ENCODE results near the gene TMCC3. TPM values are rescaled to one million over a fixed set of nuclear protein-coding genes. Genes with fewer than 3 reads are reported as not detected.

The TMCC3 gene
- total RNA-seq, 1 experiment from 2014 or later, result 1.9 TPM

DNA sequence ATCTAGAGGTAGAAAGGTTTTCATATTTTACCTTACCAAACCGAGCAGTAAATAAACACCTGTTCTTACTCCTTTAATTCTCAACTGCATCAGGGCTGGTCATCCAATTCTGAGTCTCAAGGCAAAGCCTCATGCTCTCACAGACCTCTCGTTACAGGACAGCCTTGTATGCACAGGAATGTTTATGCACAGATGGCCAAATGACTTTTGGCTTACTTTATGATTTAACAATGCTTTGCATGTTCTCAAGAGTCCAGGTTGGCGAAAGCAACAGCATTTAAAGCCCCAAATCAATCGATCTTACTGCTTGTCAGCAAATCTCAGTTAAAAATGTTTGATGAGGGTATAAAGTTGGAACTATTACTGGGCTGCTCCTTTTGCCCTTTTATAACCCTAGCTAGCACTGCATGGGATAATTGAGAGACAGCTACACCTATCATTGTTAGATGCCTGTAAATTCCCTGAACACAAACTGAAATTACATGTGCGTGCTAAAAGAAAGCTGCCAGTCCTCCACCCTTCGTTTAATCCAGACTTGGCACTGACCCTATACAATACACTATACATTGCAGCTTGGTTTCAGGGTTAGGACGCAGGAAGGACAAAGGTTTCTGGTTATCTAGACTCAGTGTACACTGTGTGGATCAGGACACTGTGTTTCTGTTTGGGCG lies 63.6 kb downstream of the TMCC3 start:
- intact Hi-C loops (cut with micrococcal nuclease), result no loop called here
- peaks cover 1% of the 10 kb centered on the region for H3K36me3 Mint-ChIP-seq (ENCODE audit: insufficient read depth, unreplicated experiment)
- H3K27me3 Mint-ChIP-seq (ENCODE audit: insufficient read depth, unreplicated experiment), result no peaks in the 10 kb centered on the region
- no TSS peak for BruUV-seq (replicated peaks)
- H3K27ac Mint-ChIP-seq (ENCODE audit: low read depth, unreplicated experiment), result no peak overlapping the region
- ChIA-PET POLR2A (no interaction called here), CTCF (interaction anchor here (0.6 to 1.0 kb wide), 3 partner anchors 9 to 381 kb away, joined by 3 to 4 read pairs (median 3); no protein-coding TSS in a partner anchor)
- peaks cover 6% of the 10 kb centered on the region for H3K4me1 Mint-ChIP-seq (ENCODE audit: insufficient read depth, unreplicated experiment)
- no peaks in the 10 kb centered on the region for H3K9me3 Mint-ChIP-seq (ENCODE audit: unreplicated experiment)
- TF ChIP-seq, protein P1, sequence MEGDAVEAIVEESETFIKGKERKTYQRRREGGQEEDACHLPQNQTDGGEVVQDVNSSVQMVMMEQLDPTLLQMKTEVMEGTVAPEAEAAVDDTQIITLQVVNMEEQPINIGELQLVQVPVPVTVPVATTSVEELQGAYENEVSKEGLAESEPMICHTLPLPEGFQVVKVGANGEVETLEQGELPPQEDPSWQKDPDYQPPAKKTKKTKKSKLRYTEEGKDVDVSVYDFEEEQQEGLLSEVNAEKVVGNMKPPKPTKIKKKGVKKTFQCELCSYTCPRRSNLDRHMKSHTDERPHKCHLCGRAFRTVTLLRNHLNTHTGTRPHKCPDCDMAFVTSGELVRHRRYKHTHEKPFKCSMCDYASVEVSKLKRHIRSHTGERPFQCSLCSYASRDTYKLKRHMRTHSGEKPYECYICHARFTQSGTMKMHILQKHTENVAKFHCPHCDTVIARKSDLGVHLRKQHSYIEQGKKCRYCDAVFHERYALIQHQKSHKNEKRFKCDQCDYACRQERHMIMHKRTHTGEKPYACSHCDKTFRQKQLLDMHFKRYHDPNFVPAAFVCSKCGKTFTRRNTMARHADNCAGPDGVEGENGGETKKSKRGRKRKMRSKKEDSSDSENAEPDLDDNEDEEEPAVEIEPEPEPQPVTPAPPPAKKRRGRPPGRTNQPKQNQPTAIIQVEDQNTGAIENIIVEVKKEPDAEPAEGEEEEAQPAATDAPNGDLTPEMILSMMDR (IDR thresholded peaks at IDR 0.05; ENCODE audit: unreplicated experiment), result no peak
- H3K4me3 Mint-ChIP-seq (ENCODE audit: unreplicated experiment), result no peak overlapping the region
- no peak for DNase-seq (ENCODE audit: unreplicated experiment)

DNA sequence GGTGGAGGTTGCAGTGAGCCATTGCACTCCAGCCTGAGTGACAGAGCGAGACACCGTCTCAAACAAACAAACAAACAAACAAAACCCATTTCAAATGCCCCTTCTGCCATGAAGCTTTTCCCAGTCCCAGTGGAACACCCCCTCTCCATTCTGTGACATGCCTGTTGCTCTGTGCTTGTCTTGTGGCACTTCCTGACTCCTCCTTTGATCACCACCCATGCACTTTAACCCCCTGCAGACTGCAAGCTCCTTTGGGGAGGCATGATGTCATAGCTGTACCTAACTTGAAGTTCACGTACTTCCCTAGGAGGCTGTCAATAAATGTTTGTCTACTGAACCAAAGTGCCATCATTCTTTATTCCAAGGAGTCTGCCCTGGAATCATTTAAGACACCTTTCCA lies 64.7 kb downstream of the TMCC3 start:
- no peak for DNase-seq (ENCODE audit: unreplicated experiment)
- BruUV-seq (replicated peaks), result no TSS peak
- Mint-ChIP-seq H3K27me3 (ENCODE audit: insufficient read depth, unreplicated experiment) (no peaks in the 10 kb centered on the region), H3K4me3 (ENCODE audit: unreplicated experiment) (no peak overlapping the region), H3K27ac (ENCODE audit: low read depth, unreplicated experiment) (no peak overlapping the region), H3K9me3 (ENCODE audit: unreplicated experiment) (no peaks in the 10 kb centered on the region), H3K36me3 (ENCODE audit: insufficient read depth, unreplicated experiment) (peaks cover 6% of the 10 kb centered on the region), H3K4me1 (ENCODE audit: insufficient read depth, unreplicated experiment) (peaks cover 6% of the 10 kb centered on the region)
- ChIA-PET CTCF (interaction anchor here (0.6 kb wide), 1 partner anchor 18 kb away, joined by 3 read pairs; no protein-coding TSS in a partner anchor), POLR2A (no interaction called here)
- TF ChIP-seq, protein P1 (IDR thresholded peaks at IDR 0.05; ENCODE audit: unreplicated experiment), result no peak
- intact Hi-C loops (cut with micrococcal nuclease), result no loop called here

DNA sequence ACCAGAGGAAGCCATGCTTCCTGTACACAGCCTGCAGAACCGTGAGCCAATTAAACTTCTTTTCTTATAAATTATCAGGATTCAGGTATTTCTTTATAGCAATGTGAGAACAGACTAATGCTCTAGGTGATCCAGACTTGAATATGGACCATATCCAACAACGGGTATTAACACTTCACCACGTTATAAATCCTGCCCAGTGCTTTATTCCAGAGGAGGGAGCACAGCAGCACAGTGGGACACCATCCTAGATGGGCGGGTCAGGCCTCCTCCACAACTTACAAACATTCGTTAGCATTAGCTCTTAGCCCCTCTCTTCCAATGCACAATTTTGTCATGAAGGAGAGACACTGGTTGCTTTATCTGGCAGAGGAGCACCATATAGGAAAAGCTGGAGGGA lies 66.0 kb downstream of the TMCC3 start:
- TF ChIP-seq, protein P1 (IDR thresholded peaks at IDR 0.05; ENCODE audit: unreplicated experiment), result no peak
- Mint-ChIP-seq H3K36me3 (ENCODE audit: insufficient read depth, unreplicated experiment) (peaks cover 6% of the 10 kb centered on the region), H3K27ac (ENCODE audit: low read depth, unreplicated experiment) (no peak overlapping the region), H3K27me3 (ENCODE audit: insufficient read depth, unreplicated experiment) (no peaks in the 10 kb centered on the region), H3K4me3 (ENCODE audit: unreplicated experiment) (no peak overlapping the region), H3K4me1 (ENCODE audit: insufficient read depth, unreplicated experiment) (peaks cover 6% of the 10 kb centered on the region), H3K9me3 (ENCODE audit: unreplicated experiment) (no peaks in the 10 kb centered on the region)
- intact Hi-C loops (cut with micrococcal nuclease), result no loop called here
- no TSS peak for BruUV-seq (replicated peaks)
- POLR2A ChIA-PET, result no interaction called here
- CTCF ChIA-PET, result no interaction called here
- no peak for DNase-seq (ENCODE audit: unreplicated experiment)

DNA sequence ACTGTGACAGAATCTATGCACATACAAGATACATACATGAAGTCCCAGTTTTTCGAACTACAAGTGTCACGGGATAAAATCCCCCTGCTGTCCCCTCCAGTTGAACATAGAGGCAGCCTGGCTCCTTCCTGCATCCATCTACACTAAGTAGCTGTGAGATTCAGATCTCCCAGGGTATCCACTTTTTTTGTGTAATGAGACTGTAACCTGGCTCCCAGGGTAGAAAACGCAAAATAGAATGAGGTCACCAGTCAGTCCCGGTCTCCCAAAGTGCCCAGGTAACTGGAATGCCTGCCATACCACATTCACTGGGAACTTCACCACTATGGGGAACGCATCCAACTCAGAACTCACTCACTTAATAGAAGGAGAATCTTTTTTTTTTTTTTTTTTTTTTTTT lies 67.8 kb downstream of the TMCC3 start:
- no peak overlapping the region for H3K27ac Mint-ChIP-seq (ENCODE audit: low read depth, unreplicated experiment)
- no TSS peak for BruUV-seq (replicated peaks)
- H3K9me3 Mint-ChIP-seq (ENCODE audit: unreplicated experiment), result no peaks in the 10 kb centered on the region
- peaks cover 6% of the 10 kb centered on the region for H3K36me3 Mint-ChIP-seq (ENCODE audit: insufficient read depth, unreplicated experiment)
- ChIA-PET CTCF (interaction anchor here (0.6 kb wide), 1 partner anchor 1138 kb away, joined by 3 read pairs; no protein-coding TSS in a partner anchor), POLR2A (no interaction called here)
- no peak for DNase-seq (ENCODE audit: unreplicated experiment)
- peaks cover 6% of the 10 kb centered on the region for H3K4me1 Mint-ChIP-seq (ENCODE audit: insufficient read depth, unreplicated experiment)
- TF ChIP-seq, protein P1 (IDR thresholded peaks at IDR 0.05; ENCODE audit: unreplicated experiment), result no peak
- intact Hi-C loops (cut with micrococcal nuclease), result no loop called here
- no peaks in the 10 kb centered on the region for H3K27me3 Mint-ChIP-seq (ENCODE audit: insufficient read depth, unreplicated experiment)
- H3K4me3 Mint-ChIP-seq (ENCODE audit: unreplicated experiment), result no peak overlapping the region

All from MCF 10A (cell line).